ENCODE measurements around the gene ST6GALNAC2.
"Not testable (repeated sequence)": the region's sequence is repeated elsewhere in the genome, so short reads cannot be mapped to it uniquely, and the experiment has no call there.

The ST6GALNAC2 gene

GRCh38 chr17:76585649-76586593, at the start of gene ST6GALNAC2:
ST6GALNAC2 (minus strand) TSS chr17:76585860; CDS start chr17:76585808, 52 bp downstream.
- no peak for DNase-seq (ENCODE audit: low read depth)

- DNase-seq (ENCODE audit: low read depth) = no peak
Measured at GRCh38 chr17:76635039-76635438, 49.4 kb upstream of the ST6GALNAC2 start.

DNA sequence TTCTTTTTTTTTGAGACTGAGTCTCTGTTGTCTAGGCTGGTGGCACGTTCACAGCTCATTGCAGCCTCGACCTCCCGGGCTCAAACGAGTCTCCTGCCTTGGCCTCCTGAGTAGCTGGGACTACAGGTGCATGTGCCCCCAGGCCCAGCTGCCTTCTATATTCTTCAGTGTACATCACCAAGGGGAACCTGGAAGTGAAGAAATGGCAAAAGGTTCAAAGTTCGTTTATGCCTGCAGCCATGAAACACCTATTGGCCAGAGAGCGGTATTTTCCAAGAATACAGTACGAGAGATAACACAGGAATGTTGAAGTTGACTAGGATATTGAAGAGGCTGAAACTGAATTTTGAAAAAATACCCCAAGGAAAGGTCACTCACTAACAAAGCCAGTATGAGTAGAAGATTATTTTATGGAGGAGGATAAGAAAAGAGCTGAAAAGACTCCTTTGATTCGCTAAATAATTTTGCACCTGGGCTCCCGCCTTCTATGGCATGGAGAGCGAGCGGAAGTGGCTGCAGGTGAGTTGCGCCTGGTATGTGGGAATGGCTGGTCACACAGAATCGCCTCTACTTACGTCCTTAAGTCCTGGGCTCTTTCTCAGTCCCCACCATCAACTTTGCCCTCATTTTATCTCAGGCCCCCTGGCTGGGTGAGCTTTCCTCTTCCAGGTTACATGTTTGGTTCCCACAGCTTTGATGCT, 48.1 kb upstream of the ST6GALNAC2 start:
- no peak for DNase-seq (ENCODE audit: low read depth)

DNA sequence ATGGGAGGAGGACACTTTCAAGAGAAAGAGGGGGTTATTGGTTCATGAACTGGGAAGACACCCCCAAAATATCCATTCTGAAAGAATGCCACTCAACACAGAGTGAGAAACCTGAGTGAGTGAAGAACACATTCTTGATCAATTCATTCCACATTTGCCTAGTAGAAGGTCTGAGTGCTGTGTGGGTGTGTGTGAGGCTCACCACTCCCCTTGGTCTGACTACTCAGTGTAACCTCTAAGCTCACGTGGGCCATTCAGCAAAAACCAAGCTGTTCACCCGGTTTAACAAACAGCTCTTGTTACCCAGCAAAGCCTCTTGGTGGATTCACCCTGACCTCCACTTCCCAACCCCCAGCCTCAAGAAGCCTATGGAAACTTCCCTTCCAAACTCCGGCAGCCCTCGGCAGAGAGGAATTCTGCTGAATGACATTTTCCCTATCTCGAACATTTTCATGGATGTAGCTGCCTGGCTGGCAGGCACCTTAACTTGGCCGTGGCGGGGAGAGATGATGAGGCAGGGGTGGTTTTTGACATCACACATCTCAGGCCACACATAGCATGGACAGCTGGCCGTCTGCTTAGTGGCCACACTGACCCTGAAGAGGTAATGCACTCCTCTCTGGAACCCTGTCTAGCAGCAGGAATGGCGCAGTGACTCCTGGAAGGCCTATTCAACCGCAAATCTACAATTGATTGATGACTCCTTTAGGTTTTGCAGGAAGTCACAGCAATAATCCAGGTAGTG, 46.3 kb upstream of the ST6GALNAC2 start:
- no peak for DNase-seq (ENCODE audit: low read depth)

GRCh38 chr17:76630151-76630550, 44.5 kb upstream of the ST6GALNAC2 start:
- DNase-seq (ENCODE audit: low read depth) = no peak

GRCh38 chr17:76627510-76627909, 41.9 kb upstream of the ST6GALNAC2 start:
- DNase-seq (ENCODE audit: low read depth) = no peak

DNA sequence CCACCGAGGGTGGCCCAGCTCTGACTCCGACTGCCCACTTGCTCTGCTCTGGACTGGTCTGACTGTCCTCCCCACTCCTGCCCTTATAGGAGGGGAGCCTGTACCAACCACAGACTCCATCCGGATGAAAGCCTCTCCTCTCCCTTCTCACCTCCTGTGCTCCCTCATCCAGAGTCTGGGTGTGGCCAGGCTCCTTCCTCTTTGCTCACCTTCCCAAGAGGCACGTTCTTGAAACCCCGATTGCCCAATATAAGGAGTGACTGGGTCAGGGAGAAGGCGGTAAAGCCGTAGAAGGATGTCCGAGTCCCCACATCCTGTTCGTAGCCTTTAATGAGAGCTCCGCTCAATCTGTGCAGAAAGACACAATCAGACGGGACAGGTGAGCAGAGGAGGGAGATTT, 40.8 kb upstream of the ST6GALNAC2 start:
- DNase-seq (ENCODE audit: low read depth) = no peak

DNA sequence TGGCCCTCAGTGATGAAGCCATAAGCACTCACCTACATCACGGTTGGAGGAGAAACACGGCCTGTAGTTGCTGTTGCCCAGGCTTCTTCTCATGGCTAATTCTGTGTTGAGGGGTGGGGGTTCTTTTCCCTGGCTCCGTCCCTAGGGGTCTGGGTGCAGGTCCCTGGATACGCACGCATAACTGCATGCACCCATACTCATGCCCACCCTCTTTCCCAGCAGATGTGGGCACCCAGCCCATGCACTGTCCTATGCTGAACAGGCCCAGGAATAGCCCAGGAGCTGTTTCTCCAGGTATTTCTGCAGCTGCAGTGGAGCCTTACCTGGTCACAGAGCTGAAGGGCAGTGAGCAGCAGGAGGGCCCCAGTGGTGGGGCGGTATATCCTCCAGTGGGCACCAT, 39.8 kb upstream of the ST6GALNAC2 start:
- DNase-seq (ENCODE audit: low read depth) = no peak

GRCh38 chr17:76623271-76624146, 37.8 kb upstream of the ST6GALNAC2 start:
- peak; percentile 52 for DNase-seq (ENCODE audit: low read depth)

DNA sequence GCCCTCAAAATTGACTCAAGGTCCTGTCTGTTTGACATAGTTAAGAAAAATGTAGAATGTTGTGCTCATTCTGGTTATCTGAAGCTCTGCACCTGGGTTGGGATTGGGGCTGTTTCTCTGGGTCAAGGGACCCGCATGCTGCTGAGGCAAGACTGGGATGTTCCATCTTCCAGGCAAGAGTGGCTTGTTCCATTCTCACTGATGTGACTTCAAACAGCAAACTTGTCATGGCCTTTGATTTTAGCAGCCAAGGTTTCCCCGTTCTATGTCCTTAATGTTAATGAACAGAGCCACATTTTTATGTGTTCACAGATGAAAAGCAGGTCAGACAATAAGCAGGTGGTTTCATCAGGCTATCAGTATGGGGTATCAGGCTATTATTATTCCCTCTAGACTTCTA, 32.2 kb upstream of the ST6GALNAC2 start:
- DNase-seq (ENCODE audit: low read depth) = no peak

DNA sequence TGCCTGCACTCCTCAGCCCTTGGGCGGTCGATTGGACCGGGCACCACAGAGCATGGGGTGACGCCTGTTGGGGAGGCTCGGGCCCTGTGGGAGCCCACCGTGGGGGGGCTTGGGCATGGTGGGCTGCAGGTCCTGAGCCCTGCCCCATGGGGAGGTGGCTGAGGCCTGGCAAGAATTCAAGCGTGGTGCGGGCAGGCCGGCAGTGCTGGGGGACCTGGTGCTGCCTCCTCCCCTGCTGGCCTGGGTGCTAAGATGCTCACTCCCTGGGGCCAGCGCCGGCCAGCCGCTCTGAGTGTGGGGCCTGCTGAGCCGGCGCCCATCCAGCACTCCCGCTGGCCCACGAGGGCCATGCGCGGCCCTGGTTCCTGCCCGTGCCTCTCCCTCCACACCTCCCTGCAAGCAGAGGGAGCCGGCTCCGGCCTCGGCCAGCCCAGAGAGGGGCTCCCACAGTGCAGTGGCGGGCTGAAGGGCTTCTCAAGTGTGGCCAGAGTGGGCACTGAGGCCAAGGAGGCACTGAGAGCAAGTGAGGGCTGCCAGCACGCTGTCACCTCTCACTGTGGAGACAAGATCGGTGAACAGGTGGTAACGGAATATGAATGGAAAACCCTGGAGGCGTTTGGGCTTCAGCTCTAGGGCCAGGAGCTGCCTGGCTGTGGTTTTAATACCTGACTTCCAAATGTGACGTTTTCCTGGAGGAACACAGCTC, 29.4 kb upstream of the ST6GALNAC2 start:
- DNase-seq (ENCODE audit: low read depth) = no peak

DNA sequence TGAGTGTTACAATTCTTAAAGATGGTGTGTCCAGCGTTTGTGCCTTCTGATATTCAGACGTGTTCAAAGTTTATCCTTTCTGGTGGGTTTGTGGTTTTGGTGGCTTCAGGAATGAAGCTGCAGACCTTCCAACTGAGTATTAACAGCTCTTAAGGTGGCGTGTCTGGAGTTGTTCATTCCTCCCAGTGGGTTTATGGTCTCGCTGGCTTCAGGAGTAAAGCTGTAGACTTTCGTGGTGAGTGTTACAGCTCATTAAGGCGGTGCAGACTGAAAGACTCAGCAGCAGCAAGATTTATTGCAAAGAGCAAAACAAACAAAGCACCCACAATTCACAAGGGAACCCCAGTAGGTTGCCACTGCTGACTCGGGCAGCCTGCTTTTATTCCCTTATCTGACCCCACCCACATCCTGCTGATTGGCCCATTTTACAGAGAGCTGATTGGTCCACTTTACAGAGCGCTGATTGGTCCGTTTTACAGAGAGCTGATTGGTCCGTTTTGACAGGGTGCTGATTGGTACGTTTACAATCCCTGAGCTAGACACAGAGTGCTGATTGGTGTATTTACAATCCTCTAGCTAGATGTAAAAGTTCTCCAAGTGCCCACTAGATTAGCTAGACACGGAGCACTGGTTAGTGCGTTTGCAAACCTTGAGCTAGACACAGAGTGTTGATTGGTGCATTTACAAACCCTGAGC, 28.6 kb upstream of the ST6GALNAC2 start:
- not testable (repeated sequence) for DNase-seq (ENCODE audit: low read depth)

GRCh38 chr17:76612977-76613851, 27.6 kb upstream of the ST6GALNAC2 start:
- DNase-seq (ENCODE audit: low read depth) = no peak

DNA sequence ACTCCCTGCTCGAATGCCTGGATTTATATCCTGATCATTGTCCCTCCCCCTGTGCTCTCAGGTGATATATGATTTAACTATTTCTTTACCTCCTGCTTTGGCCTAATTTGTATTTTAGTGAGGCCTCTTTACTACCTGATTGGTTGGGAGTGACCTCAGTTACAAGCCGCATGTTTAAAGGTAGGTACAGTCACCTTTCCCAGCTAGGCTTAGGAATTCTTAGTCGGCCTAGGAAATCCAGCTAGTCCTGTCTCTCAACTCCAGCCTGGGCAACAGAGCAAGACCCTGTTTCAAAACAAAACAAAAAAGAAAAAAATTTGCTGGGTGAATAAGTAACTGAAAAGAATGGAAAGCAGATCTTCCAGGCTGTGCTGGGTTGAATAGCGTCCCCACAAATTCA, 26.8 kb upstream of the ST6GALNAC2 start:
- no peak for DNase-seq (ENCODE audit: low read depth)

DNA sequence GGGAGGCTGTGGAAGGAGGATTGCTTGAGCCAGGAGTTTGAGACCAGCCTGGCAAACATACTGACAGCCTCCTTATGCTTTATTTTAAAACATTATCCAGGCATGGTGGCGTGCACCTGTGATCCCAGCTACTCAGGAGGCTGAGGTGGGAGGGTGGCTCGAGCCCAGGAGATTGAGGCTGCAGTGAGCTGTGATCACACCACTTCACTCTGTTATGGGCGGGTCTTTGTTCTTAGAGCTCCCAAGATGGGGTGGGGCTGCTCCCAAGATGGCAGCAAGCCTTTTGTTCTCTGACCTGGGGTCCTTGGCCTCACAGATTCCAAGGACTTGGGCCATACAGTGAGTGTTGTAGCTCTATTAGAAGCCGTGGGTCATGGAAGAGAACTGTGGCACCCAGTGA, 26.1 kb upstream of the ST6GALNAC2 start:
- no peak for DNase-seq (ENCODE audit: low read depth)

DNA sequence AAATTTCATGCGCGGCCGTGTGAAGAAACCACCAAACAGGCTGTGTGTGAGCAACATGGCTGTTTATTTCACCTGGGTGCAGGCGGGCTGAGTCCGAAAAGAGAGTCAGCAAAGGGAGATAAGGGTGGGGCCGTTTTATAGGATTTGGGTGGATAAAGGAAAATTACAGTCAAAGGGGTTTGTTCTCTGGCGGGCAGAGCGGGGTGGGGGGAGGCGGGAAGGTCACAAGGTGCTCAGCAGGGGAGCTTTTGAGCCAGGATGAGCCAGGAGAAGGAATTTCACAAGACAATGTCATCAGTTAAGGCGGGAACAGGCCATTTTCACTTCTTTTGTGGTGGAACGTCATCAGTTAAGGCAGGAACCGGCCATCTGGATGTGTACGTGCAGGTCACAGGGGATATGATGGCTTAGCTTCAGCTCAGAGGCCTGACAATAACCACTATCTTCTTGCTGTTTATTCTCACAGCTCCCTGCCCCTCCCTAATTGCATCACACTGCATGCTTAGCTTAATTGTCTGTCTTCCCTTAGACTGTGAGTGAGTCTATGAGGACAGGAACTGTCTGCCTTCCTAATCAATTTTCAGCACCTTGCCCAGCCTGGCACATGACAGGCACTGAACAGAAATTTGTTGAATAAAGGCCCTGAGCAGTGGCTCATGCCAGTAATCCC, 25.6 kb upstream of the ST6GALNAC2 start:
- DNase-seq (ENCODE audit: low read depth) = not testable (repeated sequence)

GRCh38 chr17:76606685-76607084, 21.0 kb upstream of the ST6GALNAC2 start:
- not testable (repeated sequence) for DNase-seq (ENCODE audit: low read depth)

DNA sequence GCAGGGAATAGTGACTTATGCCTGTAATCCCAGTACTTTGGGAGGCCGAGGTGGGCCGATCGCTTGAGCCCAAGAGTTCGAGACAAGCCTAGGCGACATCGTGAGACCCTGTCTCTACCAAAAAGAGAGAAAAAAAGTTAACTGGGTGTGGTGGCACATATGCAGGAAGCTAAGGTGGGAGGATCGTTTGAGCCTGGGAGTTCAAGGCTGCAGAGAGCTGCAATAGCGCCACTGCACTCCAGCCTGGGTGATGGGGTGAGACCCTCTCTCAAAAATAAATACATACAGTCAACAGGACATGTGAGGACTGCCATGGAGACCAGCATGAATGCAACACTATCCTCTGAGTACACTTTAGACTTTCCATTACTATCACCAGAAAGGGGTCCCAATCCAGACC, 15.4 kb upstream of the ST6GALNAC2 start:
- no peak for DNase-seq (ENCODE audit: low read depth)

Data from stimulated activated CD8-positive, alpha-beta memory T cell treated with anti-CD3 and anti-CD28 coated beads, Interleukin-7, amount 100 ng/mL, for 24 hours (primary cell).